GM12878 (cell line): ENCODE data around the gene ADA. TPM values are rescaled to one million over a fixed set of nuclear protein-coding genes. Genes with fewer than 3 reads are reported as not detected.

Source experiments
- ATAC-seq: fragments of 200-7000 bp; cut with Tn5 transposase; 3 replicates; pipeline ENCODE4 v1.9.1; 2020; ENCODE audit warnings: mild to moderate bottlenecking, moderate library complexity
- BruUV-seq: library from RNA; stranded (reverse); fragments of 400-500 nt; replicated peaks from 2 replicates; lab custom pipeline; 2021; lab: Mats Ljungman, UMichigan
- CTCF ChIA-PET: fragments of 300-600 bp; sonication (Branson Sonifier 250); formaldehyde crosslinking; extraction: SDS; loops from one replicate; lab custom pipeline; 2021; ENCODE audit warnings: inconsistent platforms; lab: Yijun Ruan, JAX
- POLR2A ChIA-PET: fragments of 350-600 bp; formaldehyde crosslinking; extraction: SDS; loops from one replicate; lab custom pipeline; 2021; ENCODE audit warnings: inconsistent platforms; lab: Charles Lee
- RAD21 ChIA-PET: fragments of 300-600 bp; sonication (Branson Sonifier 250); formaldehyde crosslinking; loops from one replicate; lab custom pipeline; 2023; ENCODE audit warnings: antibody characterized with exemption; ENCODE audit not compliant: unreplicated experiment; lab: Charles Lee
- SMC1A ChIA-PET: fragments of 300-600 bp; sonication (Branson Sonifier 250); formaldehyde crosslinking; loops from one replicate; lab custom pipeline; 2023; ENCODE audit not compliant: unreplicated experiment, uncharacterized antibody; lab: Charles Lee
- DNase-seq: peaks from one replicate; pipeline ENCODE4 v3.0.0-alpha.2; 2011; ENCODE audit warnings: low read depth, low spot score
- FAIRE-seq: peaks from 3 replicates; lab custom pipeline; 2011; peaks lifted over from hg19 to GRCh38; lab: Jason Lieb, UNC
- H2AFZ ChIP-seq: 2 replicates; pipeline ENCODE4 v1.6.0; 2011; ENCODE audit warnings: low read depth, low read length, control low read depth; ENCODE audit not compliant: control insufficient read depth
- H3K27ac ChIP-seq: 2 replicates; pipeline ENCODE4 v1.5.1; 2011; ENCODE audit warnings: control low read depth; ENCODE audit not compliant: control insufficient read depth, insufficient read depth
- H3K27me3 ChIP-seq, 2 experiments: replicated peaks in 1 of 2; 2 replicates each; pipeline versions ENCODE4 v1.6.0 to v1.6.1; 2011; ENCODE audit warnings: low read length in 1 of 2; ENCODE audit not compliant: control insufficient read depth in 2 of 2, insufficient read depth in 2 of 2
- H3K36me3 ChIP-seq, 2 experiments: 2 replicates each; pipeline ENCODE4 v1.5.1; 2011; ENCODE audit warnings: low read length in 1 of 2; ENCODE audit not compliant: control insufficient read depth in 2 of 2, insufficient read depth in 2 of 2
- H3K4me1 ChIP-seq: 2 replicates; pipeline ENCODE4 v1.6.1; 2011; ENCODE audit warnings: mild to moderate bottlenecking, low read length, moderate library complexity, mixed read lengths; ENCODE audit not compliant: control insufficient read depth, insufficient read depth
- H3K4me2 ChIP-seq: 2 replicates; pipeline ENCODE4 v1.6.0; 2011; ENCODE audit warnings: control low read depth; ENCODE audit not compliant: control insufficient read depth, insufficient read depth
- H3K4me3 ChIP-seq: fragments of 200-600 bp; sonication (generic); 2 replicates; pipeline ENCODE4 v1.5.1; 2016
- H3K79me2 ChIP-seq: 2 replicates; pipeline ENCODE4 v1.6.0; 2011; ENCODE audit warnings: low read length; ENCODE audit not compliant: control insufficient read depth, insufficient read depth
- H3K9ac ChIP-seq: 2 replicates; pipeline ENCODE4 v1.8.0; 2011; ENCODE audit warnings: low read length, control low read depth, mixed read lengths; ENCODE audit not compliant: control insufficient read depth, insufficient read depth
- H3K9me3 ChIP-seq: replicated peaks from 3 replicates; pipeline ENCODE4 v1.5.1; 2011; ENCODE audit warnings: mild to moderate bottlenecking, low read length; ENCODE audit not compliant: control insufficient read depth, insufficient read depth
- H4K20me1 ChIP-seq: 2 replicates; pipeline ENCODE4 v1.6.0; 2011; ENCODE audit not compliant: control insufficient read depth, insufficient read depth
- CREM ChIP-seq: IDR thresholded peaks from 2 replicates; pipeline ENCODE4 v1.6.1; 2014; ENCODE audit warnings: antibody characterized with exemption, low read depth
- ELK1 ChIP-seq: IDR thresholded peaks from 2 replicates; pipeline ENCODE4 v1.6.1; 2012; ENCODE audit warnings: low read depth, low read length, improper control_type of control experiment
- FOXK2 ChIP-seq: fragments of 450-650 bp; IDR thresholded peaks from 2 replicates; pipeline ENCODE4 v1.6.1; 2017; ENCODE audit warnings: mild to moderate bottlenecking, moderate library complexity
- GABPA ChIP-seq: IDR thresholded peaks from 2 replicates; pipeline ENCODE4 v1.6.1; 2014; ENCODE audit warnings: antibody characterized with exemption, low read depth, mild to moderate bottlenecking, inconsistent platforms
- HDAC2 ChIP-seq: fragments of 200-600 bp; sonication (generic); IDR thresholded peaks from 2 replicates; pipeline ENCODE4 v1.6.1; 2017
- IKZF2 ChIP-seq, 2 experiments: fragments of 450-650 bp; IDR thresholded peaks; 2 replicates each; pipeline ENCODE4 v1.6.1; 2017; ENCODE audit warnings: mild to moderate bottlenecking in 2 of 2, moderate library complexity in 2 of 2
- KAT2A ChIP-seq: conservative IDR thresholded peaks from 2 replicates; pipeline ENCODE4 v1.6.1; 2011; ENCODE audit warnings: low read depth, low read length; ENCODE audit not compliant: control insufficient read depth
- MEF2B ChIP-seq: fragments of 450-650 bp; IDR thresholded peaks from 2 replicates; pipeline ENCODE4 v1.6.1; 2018; ENCODE audit warnings: mild to moderate bottlenecking, moderate library complexity; ENCODE audit not compliant: partially characterized antibody, poor library complexity, severe bottlenecking
- MTA2 ChIP-seq: fragments of 450-650 bp; IDR thresholded peaks from 2 replicates; pipeline ENCODE4 v1.6.1; 2016; ENCODE audit warnings: low read depth, mild to moderate bottlenecking, moderate library complexity
- NFIC ChIP-seq: IDR thresholded peaks from 2 replicates; pipeline ENCODE4 v1.6.1; 2012; ENCODE audit warnings: low read depth, mild to moderate bottlenecking, inconsistent platforms, low read length, moderate library complexity
- NKRF ChIP-seq: fragments of 450-650 bp; conservative IDR thresholded peaks from 2 replicates; pipeline ENCODE4 v1.6.1; 2017; ENCODE audit warnings: mild to moderate bottlenecking, moderate library complexity
- NRF1 ChIP-seq: conservative IDR thresholded peaks from 2 replicates; pipeline ENCODE4 v1.6.1; 2011; ENCODE audit warnings: mild to moderate bottlenecking, low read depth, low read length, improper control_type of control experiment
- PAX5 ChIP-seq: IDR thresholded peaks from 2 replicates; pipeline ENCODE4 v1.6.1; 2011; ENCODE audit warnings: low read depth, low read length, borderline replicate concordance
- PAX8 ChIP-seq: fragments of 450-650 bp; IDR thresholded peaks from 2 replicates; pipeline ENCODE4 v1.6.1; 2017; ENCODE audit warnings: mild to moderate bottlenecking, moderate library complexity
- RBBP5 ChIP-seq: fragments of 200-600 bp; sonication (generic); conservative IDR thresholded peaks from 2 replicates; pipeline ENCODE4 v1.6.1; 2016
- RUNX3 ChIP-seq: IDR thresholded peaks from 2 replicates; pipeline ENCODE4 v1.6.1; 2012; ENCODE audit warnings: low read length, inconsistent platforms
- SMC3 ChIP-seq: IDR thresholded peaks from 2 replicates; pipeline ENCODE4 v1.6.1; 2011; ENCODE audit warnings: low read length, improper control_type of control experiment, borderline replicate concordance
- SPI1 ChIP-seq: IDR thresholded peaks from 2 replicates; pipeline ENCODE4 v1.6.1; 2011; ENCODE audit warnings: low read depth, mild to moderate bottlenecking, low read length, moderate library complexity, borderline replicate concordance; ENCODE audit not compliant: insufficient read depth
- SUZ12 ChIP-seq: fragments of 200-600 bp; sonication (generic); IDR thresholded peaks from one replicate; pipeline ENCODE4 v1.6.1; 2018; ENCODE audit warnings: antibody characterized with exemption, mild to moderate bottlenecking; ENCODE audit not compliant: unreplicated experiment
- TAF1 ChIP-seq: IDR thresholded peaks from 2 replicates; pipeline ENCODE4 v1.6.1; 2011; ENCODE audit warnings: mild to moderate bottlenecking, low read depth, low read length, borderline replicate concordance
- TARDBP ChIP-seq: IDR thresholded peaks from 2 replicates; pipeline ENCODE4 v1.6.1; 2016; ENCODE audit warnings: borderline replicate concordance
- ZBED1 ChIP-seq: IDR thresholded peaks from 2 replicates; pipeline ENCODE4 v1.6.1; 2016; ENCODE audit warnings: borderline replicate concordance
- ZNF274 ChIP-seq: IDR thresholded peaks from one replicate; pipeline ENCODE4 v1.8.0; 2011; ENCODE audit not compliant: insufficient read length, insufficient read depth
- WGBS: methylation state at CpG from one replicate; pipeline ENCODE4 v1.1.6; 2016; ENCODE audit warnings: low lambda C conversion rate; ENCODE audit not compliant: insufficient replicate concordance, insufficient coverage; ENCODE audit errors: missing lambda C conversion rate; 5-methylcytosine and 5-hydroxymethylcytosine counted together
- in situ Hi-C: fragments of 300-500 bp; cut with MboI; formaldehyde crosslinking; loops from 9 replicates; pipeline ENCODE4 v1.14.3; 2018; ENCODE audit warnings: mixed read lengths
- intact Hi-C: fragments of 100-400 bp; cut with micrococcal nuclease; formaldehyde crosslinking; loops from one replicate; pipeline ENCODE4 v1.14.2; 2022; ENCODE audit not compliant: unreplicated experiment
- polyA plus RNA-seq, 11 experiments: library from polyadenylated mRNA; depleted of rRNA in 4 of 11; unstranded in 6 of 11; stranded (reverse) in 5 of 11; fragments of >200 nt; fragmentation: Nextera tagmentation in 4 of 11; fragmentation: Illumina TruSeq in 1 of 11; extraction: Ambion mirVana in 4 of 11; extraction: Trizol in 1 of 11; gene quantifications; 1 replicate in 1 of 11; 2 replicates in 10 of 11; pipeline versions ENCODE4 v1.2.1 to v1.2.3, GENCODE V29; 2011 to 2016; ENCODE audit warnings: inconsistent platforms in 2 of 11, missing spikeins in 2 of 11, low read depth in 1 of 11
- total RNA-seq, 4 experiments: library from RNA; depleted of rRNA in 3 of 4; stranded (reverse); fragments of >200 nt in 3 of 4; fragmentation: Illumina TruSeq in 1 of 4; extraction: Trizol in 1 of 4; gene quantifications; 2 replicates each; pipeline versions ENCODE4 v1.2.1 to v1.2.3, GENCODE V29; 2013 to 2021

ADA gene
- total and polyA plus RNA-seq, 10 of the 15 experiments (the other 5 are each of a cell fraction or from before 2014, with no cell fraction given), result 40.9 to 217 (median 90.8) TPM

GRCh38 chr20:44618318-44618731 is 33.2 kb downstream of the ADA start:
- no peak overlapping the region for H3K9ac ChIP-seq
- H3K4me2 ChIP-seq, result no peak overlapping the region
- no peaks in the 10 kb centered on the region; the same call in 1 of the 3 replicates for H3K9me3 ChIP-seq
- H3K79me2 ChIP-seq, result no peaks in the 10 kb centered on the region
- no peaks in the 10 kb centered on the region for H3K27me3 ChIP-seq
- DNase-seq (no peak), FAIRE-seq (no peak), ATAC-seq (peak; percentile 60)
- intact Hi-C loops (no loop called here), in situ Hi-C loops (no loop called here)
- ChIA-PET RAD21 (interaction anchor here (0.7 to 3.7 kb wide), 11 partner anchors 8 to 98 kb away, joined by 3 to 37 read pairs (median 4); no protein-coding TSS in a partner anchor), POLR2A (interaction anchor here (0.8 to 1.3 kb wide), 3 partner anchors 24 to 65 kb away, joined by 3 to 4 read pairs (median 4); partner anchors contain the start of gene ADA), CTCF (interaction anchor here (0.6 to 6.3 kb wide), 12 partner anchors 8 to 948 kb away, joined by 3 to 57 read pairs (median 4); no protein-coding TSS in a partner anchor), SMC1A (interaction anchor here (0.6 to 3.0 kb wide), 13 partner anchors 8 to 156 kb away, joined by 3 to 33 read pairs (median 4); partner anchors contain the start of gene PKIG)
- 48% methylated on average over 14 of the region's 14 CpGs for WGBS
- no peak overlapping the region for H2AFZ ChIP-seq
- H3K4me3 ChIP-seq, result no peak overlapping the region
- peaks cover 33 to 51% of the 10 kb centered on the region in 2 experiments for H3K36me3 ChIP-seq
- peak overlapping the region; percentile 6; the same call in 1 of the 2 replicates for H3K27ac ChIP-seq
- BruUV-seq, result TSS peak; percentile 27
- H4K20me1 ChIP-seq, result no peaks in the 10 kb centered on the region
- H3K4me1 ChIP-seq, result peaks cover 17% of the 10 kb centered on the region
- TF ChIP-seq KAT2A, result no peak
- no peak for TF ChIP-seq PAX8
- TF ChIP-seq NKRF, result no peak
- no peak for TF ChIP-seq NFIC
- TF ChIP-seq TARDBP, result no peak
- TF ChIP-seq ZNF274, result no peak
- TF ChIP-seq SPI1, result no peak
- TF ChIP-seq SMC3, result no peak
- TF ChIP-seq IKZF2 (IDR thresholded peaks at IDR 0.05), result peak; percentile 27 to 45; a peak in 2 of 4 replicates
- TF ChIP-seq SUZ12, result no peak
- TF ChIP-seq RBBP5, result no peak
- TF ChIP-seq FOXK2, result no peak
- no peak for TF ChIP-seq TAF1
- TF ChIP-seq CREM, result no peak
- TF ChIP-seq MTA2, result no peak
- peak; percentile 65 for TF ChIP-seq MEF2B
- no peak for TF ChIP-seq NRF1
- TF ChIP-seq HDAC2, result no peak
- TF ChIP-seq ZBED1, result no peak
- peak; percentile 63 for TF ChIP-seq RUNX3
- no peak for TF ChIP-seq ELK1
- 0 out of 2 replicates have a peak, but pooled peaks have one; percentile 9 for TF ChIP-seq PAX5
- TF ChIP-seq GABPA, result no peak
